Muscle of back (tissue), 11 donors: ENCODE data around the gene ARMC8. TPM values are rescaled to one million over a fixed set of nuclear protein-coding genes. Genes with fewer than 3 reads are reported as not detected.

Source experiments
- DNase-seq, 3 donors: peaks; one replicate each; pipeline versions ENCODE4 v3.0.0 to v3.0.0-alpha.2; 2013
- polyA plus RNA-seq, 10 donors: library from polyadenylated mRNA; unstranded; fragments of 120-200 nt; gene quantifications; one replicate each; pipeline ENCODE4 v1.2.1, GENCODE V29; 2013; ENCODE audit not compliant: insufficient read length in 10 of 10

ARMC8 gene
- polyA plus RNA-seq, 10 donors, result 31.1 to 52.8 (median 38.8) TPM

- no peak for DNase-seq
These were observed 55.4 kb downstream of the ARMC8 start for GRCh38 chr3:138242466-138242865.

- DNase-seq, result no peak
These were observed 57.9 kb downstream of the ARMC8 start for GRCh38 chr3:138245026-138245425.

- DNase-seq, result no peak
These were observed 62.5 kb downstream of the ARMC8 start for GRCh38 chr3:138249636-138250035.

- DNase-seq, result no peak
These were observed 66.5 kb downstream of the ARMC8 start for GRCh38 chr3:138253609-138254008.

- DNase-seq, result no peak
These were observed 67.1 kb downstream of the ARMC8 start for GRCh38 chr3:138254216-138254615.

- DNase-seq, result no peak
These were observed 68.9 kb downstream of the ARMC8 start for GRCh38 chr3:138256022-138256421.

GRCh38 chr3:138257986-138258385, 70.9 kb downstream of the ARMC8 start:
- no peak for DNase-seq

- no peak for DNase-seq
These were observed 72.0 kb downstream of the ARMC8 start for GRCh38 chr3:138259126-138259525.

GRCh38 chr3:138260611-138261010, 73.5 kb downstream of the ARMC8 start:
- no peak for DNase-seq

GRCh38 chr3:138263104-138263503, 76.0 kb downstream of the ARMC8 start:
- no peak for DNase-seq

GRCh38 chr3:138265745-138266144, 78.6 kb downstream of the ARMC8 start:
- DNase-seq, result no peak

GRCh38 chr3:138267083-138267482, 80.0 kb downstream of the ARMC8 start:
- no peak for DNase-seq

- DNase-seq, result no peak
These were observed 83.1 kb downstream of the ARMC8 start for GRCh38 chr3:138270245-138270644.

- no peak for DNase-seq
These were observed 84.2 kb downstream of the ARMC8 start for GRCh38 chr3:138271189-138271794.

- DNase-seq, result no peak
These were observed 94.5 kb downstream of the ARMC8 start for GRCh38 chr3:138281561-138281960.

- DNase-seq, result no peak
These were observed 95.7 kb downstream of the ARMC8 start for GRCh38 chr3:138282836-138283235.

- DNase-seq, result no peak
These were observed 97.0 kb downstream of the ARMC8 start for GRCh38 chr3:138284079-138284478.

GRCh38 chr3:138284957-138285477, 97.9 kb downstream of the ARMC8 start:
- DNase-seq, result no peak

- no peak for DNase-seq
These were observed 102.2 kb downstream of the ARMC8 start for GRCh38 chr3:138289260-138289659.

- no peak for DNase-seq
These were observed 102.6 kb downstream of the ARMC8 start for GRCh38 chr3:138289701-138290100.

GRCh38 chr3:138296639-138297038, 109.5 kb downstream of the ARMC8 start:
- DNase-seq, result no peak

- DNase-seq, result no peak
These were observed 110.0 kb downstream of the ARMC8 start for GRCh38 chr3:138297059-138297607.

- DNase-seq, result no peak
These were observed 110.8 kb downstream of the ARMC8 start for GRCh38 chr3:138297876-138298275.

GRCh38 chr3:138300647-138301046, 113.5 kb downstream of the ARMC8 start:
- no peak for DNase-seq
